HG02571 (cell line): Measurements from ENCODE around the gene RAB18.
"Not testable (repeated sequence)": the region's sequence is repeated elsewhere in the genome, so short reads cannot be mapped to it uniquely, and the experiment has no call there.

Experiments
- ATAC-seq: cut with Tn5 transposase; IDR thresholded peaks from one replicate; pipeline ENCODE4 v1.9.1; 2021; ENCODE audit warnings: mild to moderate bottlenecking, moderate library complexity; ENCODE audit not compliant: unreplicated experiment

Gene RAB18

DNA sequence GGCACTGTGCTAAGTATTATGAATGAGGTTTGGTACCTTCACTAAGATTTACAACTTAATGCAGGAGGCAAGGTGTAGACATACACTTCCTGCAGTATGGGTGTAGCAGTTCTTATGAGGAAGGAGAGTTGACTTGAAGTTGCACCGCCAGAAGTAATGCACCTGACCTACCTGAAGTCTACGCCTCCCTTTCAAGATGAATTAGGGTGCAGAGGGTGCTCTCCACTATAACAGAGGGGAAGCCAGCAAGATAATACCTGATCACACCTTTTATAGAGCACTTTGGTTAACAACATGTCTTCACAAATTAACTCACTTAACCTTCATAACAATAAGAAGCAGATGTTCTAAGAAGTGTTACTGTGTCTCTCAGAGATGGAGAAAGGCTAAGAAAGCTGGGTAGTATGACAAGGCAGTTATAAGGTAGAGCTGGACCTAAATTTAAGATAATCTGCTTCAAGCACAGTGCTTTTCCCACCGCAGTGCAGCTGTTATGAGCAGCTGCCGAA lies 552 bp upstream of the RAB18 start:
- ATAC-seq: no peak

DNA sequence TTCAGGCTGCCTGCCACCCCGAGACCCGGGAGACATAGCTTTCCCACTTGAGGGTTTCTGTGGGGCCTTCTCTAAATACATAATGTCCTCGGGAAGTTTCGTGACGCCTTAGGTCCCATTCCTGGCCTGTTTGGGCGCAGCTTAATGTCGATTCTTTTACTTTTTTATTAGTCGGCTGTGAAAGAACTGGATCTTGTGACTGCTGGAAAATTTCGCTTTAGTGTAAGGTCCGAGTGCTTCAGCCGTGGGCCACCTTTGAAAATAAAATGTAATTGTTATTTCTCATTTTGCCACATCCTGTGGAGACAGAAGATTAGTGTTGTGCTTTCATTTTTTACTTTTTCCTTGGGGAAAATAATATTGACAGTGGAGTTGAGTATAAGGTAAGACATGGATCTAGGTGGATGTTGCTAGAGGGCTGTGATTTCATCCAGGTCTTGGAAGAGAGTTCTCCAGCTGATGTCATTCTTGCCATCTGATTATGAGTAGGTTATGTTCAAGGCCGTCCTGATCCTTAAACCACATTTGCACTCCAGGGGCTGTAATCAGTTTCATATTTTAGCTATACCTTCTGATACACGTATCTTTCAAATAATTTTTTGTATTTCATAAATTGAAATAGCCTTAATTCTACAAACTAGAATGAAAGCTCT lies 830 bp downstream of the RAB18 start:
- ATAC-seq: no peak

DNA sequence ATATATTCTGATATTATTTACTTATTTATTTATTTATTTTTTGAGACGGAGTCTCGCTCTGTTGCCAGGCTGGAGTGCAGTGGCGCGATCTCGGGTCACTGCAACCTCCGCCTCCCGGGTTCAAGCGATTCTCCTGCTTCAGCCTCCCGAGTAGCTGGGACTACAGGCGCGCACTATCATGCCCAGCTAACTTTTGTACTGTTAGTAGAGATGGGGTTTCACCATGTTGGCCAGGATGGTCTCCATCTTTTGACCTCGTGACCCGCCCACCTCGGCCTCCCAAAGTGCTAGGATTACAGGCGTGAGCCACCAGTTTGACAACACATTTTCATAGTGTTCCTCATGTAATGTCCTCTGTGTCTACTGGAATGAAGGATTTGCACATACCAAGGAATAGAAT lies 1.4 kb downstream of the RAB18 start:
- not testable (repeated sequence) for ATAC-seq

DNA sequence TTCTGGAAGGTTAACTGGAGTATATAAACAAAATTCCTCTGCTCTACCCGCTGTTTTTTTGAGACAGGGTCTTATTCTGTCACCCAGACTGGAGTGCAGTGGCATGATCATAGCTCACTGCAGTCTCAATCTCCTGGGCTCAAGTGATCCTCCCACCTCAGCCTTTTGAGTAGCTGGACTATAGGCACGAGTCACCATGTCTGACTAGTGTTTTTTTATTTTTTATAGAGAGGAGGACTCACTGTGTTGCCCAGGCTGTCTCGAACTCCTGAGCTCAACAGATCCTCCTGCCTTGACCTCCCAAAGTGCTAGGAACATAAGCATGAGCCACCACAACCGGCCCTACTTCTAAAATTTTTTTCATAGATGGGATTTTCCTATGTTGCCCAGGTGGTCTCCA lies 2.2 kb downstream of the RAB18 start:
- ATAC-seq: no peak

DNA sequence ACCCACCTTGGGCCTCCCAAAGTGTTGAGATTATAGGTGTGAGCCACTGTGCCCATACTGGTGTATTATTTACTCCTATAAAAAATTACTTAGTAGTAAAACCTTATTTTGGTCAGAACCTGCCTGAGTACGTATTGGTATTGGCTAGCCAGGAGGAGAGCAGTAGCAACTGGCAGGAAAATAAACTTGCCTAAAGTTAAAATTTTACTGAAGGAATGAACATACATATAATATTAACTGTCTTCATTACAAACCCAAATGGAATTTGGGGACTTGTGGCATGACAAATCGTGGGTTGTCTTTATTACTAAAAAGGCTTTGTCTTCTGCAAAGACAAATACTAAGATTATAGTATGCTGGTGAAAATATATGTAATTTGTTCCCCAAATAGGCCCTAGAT lies 8.4 kb downstream of the RAB18 start:
- no peak for ATAC-seq

DNA sequence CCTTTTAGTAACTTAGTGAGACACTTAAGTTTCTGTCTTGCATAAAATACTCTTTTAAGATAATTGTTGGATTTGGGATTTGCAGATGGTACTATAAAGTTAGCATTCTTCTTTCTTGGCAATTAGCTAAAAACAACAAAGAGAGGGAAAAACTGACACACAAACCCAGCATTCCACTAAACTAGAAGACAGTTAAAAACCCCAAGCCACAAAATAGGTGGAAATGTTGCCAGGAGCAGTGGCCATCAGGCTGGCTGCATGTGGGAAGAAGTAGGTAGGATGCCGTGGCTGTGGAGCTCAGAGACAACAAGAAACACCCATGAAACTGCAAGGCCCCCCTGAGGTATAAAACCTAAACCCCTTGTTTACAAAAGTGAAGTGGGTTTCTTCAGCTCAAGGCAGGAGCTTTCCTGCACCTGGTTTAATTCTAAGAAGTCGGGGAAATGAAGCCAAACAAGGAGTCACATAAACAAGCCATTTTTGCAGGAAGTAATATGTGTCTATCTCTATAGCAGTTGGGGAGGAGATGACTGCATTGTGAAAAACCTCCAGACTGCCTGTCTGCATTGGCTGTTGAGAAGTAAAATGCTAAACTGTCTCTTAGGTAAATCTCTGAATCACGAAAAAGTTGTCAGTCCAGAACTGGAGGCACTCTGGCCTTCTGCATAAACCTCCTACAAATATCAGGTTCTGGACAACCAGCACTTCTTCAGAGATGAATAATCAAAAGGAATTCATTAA lies 9.5 kb downstream of the RAB18 start:
- no peak for ATAC-seq

DNA sequence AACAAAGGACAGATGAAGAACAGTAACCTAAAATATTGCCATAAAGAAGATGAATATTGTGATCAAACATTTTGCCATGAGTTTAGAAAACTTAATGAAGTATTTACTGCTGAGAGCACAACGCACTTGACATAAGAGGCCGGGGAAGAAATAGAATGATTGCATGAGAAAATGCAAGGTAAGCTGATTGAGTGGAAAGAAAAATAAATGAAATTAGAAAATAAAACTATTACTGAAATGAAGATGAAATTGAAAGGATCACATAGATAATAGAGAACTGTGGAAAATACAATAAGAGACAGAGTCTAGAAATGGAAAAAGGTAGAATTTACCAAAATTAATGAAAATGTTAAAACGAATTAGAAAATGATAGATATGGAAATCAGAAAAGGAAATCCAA lies 10.1 kb downstream of the RAB18 start:
- no peak for ATAC-seq

DNA sequence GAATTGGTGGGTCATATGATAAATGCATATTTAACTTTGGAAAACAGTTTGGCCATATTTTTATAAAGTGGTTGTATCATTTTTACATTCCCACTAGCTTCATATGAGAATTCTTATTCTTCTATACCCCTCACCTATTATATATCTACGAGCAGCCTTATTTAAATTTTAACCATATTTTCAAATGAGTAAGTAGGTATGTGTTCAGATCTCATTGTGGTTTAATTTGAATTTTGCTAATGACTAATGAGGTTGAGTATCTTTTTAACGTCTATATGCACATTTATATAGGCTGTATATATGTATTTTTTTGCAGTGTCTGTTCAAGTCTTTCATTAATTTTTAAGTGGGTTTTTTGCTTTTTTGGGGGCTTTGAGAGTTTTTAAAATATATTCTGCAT lies 14.2 kb downstream of the RAB18 start:
- ATAC-seq: no peak

DNA sequence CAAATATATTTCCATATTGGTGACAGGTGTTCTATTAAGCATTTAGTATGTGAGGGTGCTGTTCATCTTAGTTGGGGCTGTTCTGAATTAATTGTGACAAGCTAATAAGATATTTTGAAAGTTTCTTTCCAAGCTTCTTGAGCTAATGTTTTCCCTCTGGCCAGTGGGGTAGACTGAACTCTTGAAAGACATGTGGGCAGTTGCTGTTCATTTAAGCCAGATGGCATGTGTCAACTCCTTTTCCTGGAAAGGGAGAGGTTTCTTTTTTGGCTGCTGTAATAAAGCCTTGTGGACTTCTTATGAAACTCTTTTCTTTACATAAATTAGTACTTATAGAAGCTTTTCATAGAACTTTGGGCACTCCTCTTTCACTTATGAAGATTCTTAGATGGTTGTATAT lies 21.7 kb downstream of the RAB18 start:
- no peak for ATAC-seq

DNA sequence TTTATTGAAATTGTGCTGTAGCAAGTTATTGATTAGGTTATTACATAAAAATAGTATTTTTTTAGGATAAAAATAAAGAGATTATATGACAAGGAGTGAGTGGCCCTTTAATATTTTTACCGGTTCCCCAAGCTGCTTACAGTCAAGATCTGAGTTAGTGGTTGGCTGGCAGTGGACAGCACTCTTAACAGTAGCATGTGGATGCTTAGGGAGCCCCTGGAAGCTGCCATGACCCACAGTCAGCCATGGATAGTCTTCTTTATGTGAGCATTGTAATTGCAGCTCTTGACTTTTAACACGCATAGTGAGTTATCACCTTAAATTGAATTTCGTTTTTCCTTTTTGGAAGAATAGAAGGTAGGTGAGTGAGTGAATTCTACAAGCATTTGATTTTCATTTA lies 22.1 kb downstream of the RAB18 start:
- ATAC-seq: no peak

DNA sequence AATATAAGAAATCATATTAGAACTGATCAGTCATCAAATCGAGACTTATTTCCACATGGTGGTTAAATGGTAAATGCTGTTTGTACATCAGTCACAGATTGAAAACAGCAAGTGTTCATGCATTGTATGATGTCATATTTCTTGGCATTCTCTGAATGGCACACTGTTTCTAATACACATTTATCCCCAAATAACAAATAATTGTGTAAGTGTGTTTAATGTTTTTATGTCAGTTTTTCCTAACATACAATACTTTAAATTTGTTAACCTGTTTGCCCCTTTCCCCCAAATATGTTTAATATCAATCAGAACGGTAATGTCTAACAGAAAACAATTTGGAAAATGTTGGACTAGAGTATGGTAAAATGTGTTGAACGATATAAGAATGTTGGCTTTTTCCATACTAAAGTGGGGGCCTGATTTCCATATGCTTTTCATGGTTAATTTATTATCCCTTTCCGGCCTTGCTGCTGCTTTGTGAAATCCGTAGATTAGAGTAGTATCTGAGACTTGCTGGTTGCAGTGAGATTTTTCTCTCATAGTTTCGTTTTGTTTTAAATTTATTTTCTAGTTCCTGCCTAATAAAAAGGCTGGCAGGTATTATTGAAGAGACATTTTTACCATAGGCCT lies 23.7 kb downstream of the RAB18 start:
- ATAC-seq: no peak

DNA sequence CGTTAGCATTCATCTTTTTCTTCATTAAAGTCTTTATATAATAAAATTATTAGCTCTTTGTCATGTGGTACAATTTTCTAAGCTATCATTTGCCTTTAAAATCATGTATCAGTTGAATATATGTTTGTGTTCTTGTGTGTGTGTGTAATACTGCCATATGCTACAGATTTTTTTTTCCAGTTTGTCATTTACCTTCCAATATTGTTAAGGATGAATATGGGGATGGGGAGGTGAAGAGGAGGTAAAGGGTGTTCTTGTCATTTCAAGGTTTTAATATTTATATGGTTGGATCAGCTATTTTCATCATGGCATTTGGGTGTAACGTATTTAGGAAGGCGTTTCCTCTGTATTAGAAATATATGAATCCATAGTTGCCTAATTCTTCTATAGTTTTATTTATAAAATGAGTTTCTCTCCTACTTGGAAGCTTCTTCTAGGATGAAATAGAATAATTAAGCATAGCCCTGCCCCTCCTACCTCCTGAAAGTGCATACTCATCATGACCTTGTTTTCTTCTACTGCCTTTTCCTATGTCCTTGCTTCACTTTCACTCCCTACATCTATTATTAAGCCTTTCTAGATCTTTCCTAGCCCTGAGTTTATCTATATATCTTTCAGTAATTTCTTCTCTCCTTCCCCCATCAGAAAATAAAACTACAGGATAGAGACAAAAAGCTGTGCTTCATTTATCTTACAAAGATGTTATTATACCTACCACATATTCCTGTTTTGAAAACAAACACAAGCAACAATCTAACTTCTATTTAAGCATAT lies 25.1 kb downstream of the RAB18 start:
- ATAC-seq: no peak

DNA sequence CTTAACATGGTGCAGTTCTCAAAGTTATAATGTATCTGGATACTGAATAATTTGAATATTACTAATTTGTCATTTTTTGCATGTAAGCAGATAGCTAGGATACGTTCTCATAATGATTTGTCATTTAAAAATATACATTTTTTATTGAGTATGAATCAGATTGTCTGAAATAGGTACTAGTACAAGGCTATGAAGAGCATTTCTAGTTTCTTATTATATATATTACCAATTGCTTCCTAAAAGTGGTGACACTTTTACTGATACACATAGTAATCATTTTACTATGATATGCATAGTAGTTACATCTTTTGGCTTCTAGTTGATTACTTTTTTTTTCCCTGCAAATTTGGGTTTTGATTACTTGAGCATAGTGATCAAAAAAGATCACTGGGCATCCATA lies 26.4 kb downstream of the RAB18 start:
- no peak for ATAC-seq

DNA sequence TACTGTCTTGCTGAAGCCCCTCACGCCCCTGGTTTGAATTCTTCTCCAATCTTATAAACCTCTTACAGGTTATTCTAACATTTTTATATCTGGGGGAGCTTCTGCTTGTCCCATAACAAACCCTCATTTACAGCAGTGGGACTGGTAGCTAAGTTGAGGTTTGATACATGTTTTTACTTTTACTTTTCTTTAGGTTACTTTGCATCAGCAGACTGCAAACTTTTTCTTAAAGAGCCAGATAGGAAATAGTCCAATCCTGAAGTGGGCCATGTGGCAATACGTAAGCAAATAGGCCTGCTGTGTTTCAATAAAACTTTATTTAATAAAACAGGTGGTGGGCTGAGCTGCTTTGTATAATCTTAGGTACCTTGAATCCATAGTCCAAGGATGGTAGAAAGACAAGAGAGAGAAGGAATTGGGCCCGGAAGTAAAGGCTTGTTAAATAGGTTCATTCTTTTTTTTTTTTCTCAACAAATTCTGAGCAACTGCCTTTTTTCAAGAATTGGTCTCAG lies 27.3 kb downstream of the RAB18 start:
- no peak for ATAC-seq

DNA sequence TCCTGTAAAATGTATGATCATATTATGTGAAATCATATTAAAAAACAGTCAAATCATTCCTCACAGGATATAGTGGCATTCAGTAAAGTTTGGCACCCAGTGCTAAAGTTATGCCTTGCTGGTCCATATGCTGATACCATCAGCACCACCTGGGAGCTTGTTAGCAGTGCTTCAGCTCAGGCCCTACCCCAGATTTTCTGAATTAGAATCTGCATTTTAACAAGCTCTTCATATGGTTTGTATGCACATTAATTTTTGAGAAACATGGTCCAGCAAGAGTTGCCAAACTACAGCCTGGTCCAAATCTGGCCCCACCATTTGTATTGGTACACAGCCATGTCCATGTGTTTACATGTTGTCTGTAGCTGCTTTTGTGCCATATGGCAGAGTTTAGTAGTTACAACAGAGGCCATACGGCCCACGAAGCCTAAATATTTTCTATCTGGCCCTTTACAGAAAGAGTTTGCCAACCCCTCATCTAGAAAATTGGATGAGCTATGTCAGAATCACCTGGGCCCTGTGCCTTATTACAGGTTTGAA lies 30.1 kb downstream of the RAB18 start:
- no peak for ATAC-seq

DNA sequence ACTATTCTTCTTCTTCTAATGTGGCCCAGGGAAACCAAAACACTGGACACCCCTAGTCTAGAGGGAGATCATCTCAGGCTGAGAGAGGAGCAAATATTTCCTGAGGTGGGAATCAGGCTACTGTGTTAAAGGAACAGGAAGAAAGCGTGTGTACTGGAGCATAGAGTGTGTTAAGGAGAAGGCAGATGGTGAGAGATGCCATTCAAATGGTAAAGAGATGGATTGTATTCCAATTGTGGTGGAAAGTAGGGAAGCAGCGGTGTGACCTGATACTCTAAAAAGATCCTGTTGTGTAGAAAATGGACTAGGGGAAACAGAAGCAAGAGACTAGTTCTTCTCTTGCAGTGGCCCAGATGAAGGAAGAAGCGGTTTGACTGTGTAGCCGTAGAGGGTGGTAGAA lies 31.2 kb downstream of the RAB18 start:
- ATAC-seq: no peak

DNA sequence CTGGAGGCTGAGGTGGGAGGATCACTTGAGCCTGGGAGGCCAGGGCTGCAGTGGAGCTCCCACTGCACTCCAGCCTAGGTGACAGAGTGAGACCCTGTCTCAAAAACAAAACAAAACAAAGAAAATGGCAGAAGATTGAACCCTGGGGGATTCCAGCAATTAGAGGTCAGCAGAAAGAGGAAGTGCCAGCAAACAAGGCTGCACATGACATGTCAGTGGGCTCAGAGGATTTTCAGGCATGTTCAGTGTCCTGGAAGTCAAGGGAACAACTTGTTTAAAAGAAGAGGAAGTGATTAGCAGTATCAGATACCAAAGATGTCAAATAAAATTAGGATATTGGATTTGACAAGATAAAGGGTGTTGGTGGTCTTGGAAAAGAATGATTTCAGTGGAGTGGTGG lies 32.3 kb downstream of the RAB18 start:
- no peak for ATAC-seq

DNA sequence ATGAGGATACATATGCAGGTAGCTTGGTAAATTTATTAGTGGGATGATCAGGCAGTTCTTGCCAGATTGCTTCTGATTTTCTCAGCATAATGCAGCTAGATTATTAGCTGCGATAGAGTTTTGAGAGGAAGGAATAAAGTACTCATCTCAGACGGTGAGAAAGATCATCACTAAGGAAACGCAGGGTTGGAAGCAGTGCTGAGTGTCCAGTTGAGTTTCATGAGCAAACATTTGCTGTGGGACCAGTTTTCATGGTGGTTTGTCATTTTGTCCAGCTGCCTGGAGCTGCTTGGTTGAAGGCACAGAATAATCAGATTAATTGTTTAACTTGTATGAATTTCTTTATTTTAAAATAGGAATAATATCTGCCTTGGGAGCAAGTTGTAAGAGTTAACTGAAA lies 33.1 kb downstream of the RAB18 start:
- no peak for ATAC-seq

DNA sequence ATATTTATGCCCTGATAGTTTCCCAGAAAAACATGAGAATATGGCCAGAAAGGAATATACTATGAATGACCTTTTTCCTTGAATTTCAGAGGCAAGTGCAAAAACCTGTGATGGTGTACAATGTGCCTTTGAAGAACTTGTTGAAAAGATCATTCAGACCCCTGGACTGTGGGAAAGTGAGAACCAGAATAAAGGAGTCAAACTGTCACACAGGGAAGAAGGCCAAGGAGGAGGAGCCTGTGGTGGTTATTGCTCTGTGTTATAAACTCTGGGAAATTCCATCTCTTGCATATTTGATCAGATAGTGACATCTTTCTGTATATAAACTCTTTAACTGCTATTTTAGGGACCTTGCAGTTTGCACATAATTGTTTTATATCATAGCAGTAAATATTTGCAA lies 33.7 kb downstream of the RAB18 start:
- no peak for ATAC-seq

DNA sequence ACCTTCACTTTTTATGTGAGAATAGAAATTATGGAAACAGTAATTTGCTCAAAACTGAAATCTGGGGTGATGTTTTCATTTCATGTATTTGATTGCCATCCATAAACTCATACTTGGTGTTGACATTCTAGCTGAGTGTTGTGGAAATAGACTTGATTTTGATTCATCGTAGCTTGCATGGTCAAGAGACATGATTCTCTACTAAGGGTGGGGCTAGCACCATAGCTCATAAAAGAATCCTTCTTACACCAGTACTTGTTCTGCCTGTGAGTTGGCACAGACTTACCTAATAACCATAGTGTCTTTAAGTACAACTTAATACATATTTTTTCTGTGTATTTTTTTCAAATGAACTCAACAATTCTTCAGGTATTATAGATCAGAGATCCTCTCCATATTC lies 36.6 kb downstream of the RAB18 start:
- no peak for ATAC-seq
